Measurements from ENCODE around the gene GRAMD2A.

The GRAMD2A gene

DNA sequence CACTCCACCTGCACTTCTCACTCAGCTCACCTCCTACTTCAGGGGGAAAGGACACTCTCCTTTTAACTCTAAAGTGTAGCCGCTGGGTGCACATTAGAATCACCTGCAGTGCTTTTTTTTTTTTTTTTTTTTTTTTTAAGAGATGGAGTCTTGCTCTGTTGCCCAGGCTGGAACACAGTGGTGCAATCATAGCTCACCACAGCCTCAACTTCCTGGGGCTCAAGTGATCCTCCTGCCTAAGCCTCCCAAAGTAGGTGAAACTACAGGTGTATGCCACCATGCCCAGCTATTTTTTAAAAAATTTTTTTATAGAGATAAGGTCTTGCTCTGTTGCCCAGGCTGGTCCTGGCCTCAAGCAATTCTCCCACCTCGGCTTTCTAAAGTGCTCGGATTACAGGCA is 20.8 kb downstream of the GRAMD2A start:
- Histone ChIP-seq H3K4me3 (ENCODE audit: insufficient read depth, low read length, poor library complexity, severe bottlenecking) (no peak overlapping the region), H3K79me2 (ENCODE audit: insufficient read depth, low read length) (no peaks in the 10 kb centered on the region), H4K20me1 (ENCODE audit: low read depth, low read length) (no peaks in the 10 kb centered on the region), H3K36me3 (ENCODE audit: low read length) (no peaks in the 10 kb centered on the region), H3K4me2 (ENCODE audit: low read depth, low read length, poor library complexity, severe bottlenecking) (no peak overlapping the region), H3F3A (ENCODE audit: insufficient read depth) (no peaks in the 10 kb centered on the region), H2AFZ (ENCODE audit: low read depth, low read length, severe bottlenecking) (no peak overlapping the region), H3K27ac (ENCODE audit: low read depth, low read length) (no peak overlapping the region), H3K27me3 (ENCODE audit: low read length) (no peaks in the 10 kb centered on the region), H3K9me3 (ENCODE audit: insufficient read depth, low read length) (no peaks in the 10 kb centered on the region), H3K9ac (ENCODE audit: low read length) (no peak overlapping the region), H3K9me2 (replicated peaks; ENCODE audit: insufficient read depth, low read length) (no peaks in the 10 kb centered on the region)
- TF ChIP-seq, protein P1, sequence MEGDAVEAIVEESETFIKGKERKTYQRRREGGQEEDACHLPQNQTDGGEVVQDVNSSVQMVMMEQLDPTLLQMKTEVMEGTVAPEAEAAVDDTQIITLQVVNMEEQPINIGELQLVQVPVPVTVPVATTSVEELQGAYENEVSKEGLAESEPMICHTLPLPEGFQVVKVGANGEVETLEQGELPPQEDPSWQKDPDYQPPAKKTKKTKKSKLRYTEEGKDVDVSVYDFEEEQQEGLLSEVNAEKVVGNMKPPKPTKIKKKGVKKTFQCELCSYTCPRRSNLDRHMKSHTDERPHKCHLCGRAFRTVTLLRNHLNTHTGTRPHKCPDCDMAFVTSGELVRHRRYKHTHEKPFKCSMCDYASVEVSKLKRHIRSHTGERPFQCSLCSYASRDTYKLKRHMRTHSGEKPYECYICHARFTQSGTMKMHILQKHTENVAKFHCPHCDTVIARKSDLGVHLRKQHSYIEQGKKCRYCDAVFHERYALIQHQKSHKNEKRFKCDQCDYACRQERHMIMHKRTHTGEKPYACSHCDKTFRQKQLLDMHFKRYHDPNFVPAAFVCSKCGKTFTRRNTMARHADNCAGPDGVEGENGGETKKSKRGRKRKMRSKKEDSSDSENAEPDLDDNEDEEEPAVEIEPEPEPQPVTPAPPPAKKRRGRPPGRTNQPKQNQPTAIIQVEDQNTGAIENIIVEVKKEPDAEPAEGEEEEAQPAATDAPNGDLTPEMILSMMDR (IDR thresholded peaks at IDR 0.05; ENCODE audit: insufficient read depth, low read length, poor library complexity, severe bottlenecking) = no peak

DNA sequence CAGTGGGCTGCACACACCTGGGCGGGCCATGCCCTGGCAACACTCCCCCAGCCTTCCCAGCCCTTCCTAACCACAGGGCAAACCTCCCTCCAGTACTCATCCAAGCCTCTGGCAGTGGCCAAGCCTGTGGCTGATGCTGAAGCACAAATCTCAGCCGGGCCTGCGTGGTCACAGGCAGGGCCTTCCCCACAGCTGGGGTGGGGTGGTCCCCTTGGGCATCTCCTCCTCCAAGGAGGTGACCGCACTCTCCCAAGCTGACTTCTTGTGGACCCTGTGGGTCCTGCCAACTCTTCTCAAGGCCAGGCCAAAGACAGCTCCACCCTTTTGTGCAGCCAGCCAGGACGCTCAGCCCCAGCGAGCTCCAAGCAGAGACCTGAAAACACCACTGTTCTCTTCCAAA is 21.4 kb downstream of the GRAMD2A start:
- Histone ChIP-seq H3F3A (ENCODE audit: insufficient read depth) (no peaks in the 10 kb centered on the region), H3K36me3 (ENCODE audit: low read length) (no peaks in the 10 kb centered on the region), H2AFZ (ENCODE audit: low read depth, low read length, severe bottlenecking) (no peak overlapping the region), H3K79me2 (ENCODE audit: insufficient read depth, low read length) (no peaks in the 10 kb centered on the region), H3K4me2 (ENCODE audit: low read depth, low read length, poor library complexity, severe bottlenecking) (no peak overlapping the region), H3K9ac (ENCODE audit: low read length) (no peak overlapping the region), H3K9me2 (replicated peaks; ENCODE audit: insufficient read depth, low read length) (no peaks in the 10 kb centered on the region), H3K4me3 (ENCODE audit: insufficient read depth, low read length, poor library complexity, severe bottlenecking) (no peak overlapping the region), H3K9me3 (ENCODE audit: insufficient read depth, low read length) (no peaks in the 10 kb centered on the region), H3K27ac (ENCODE audit: low read depth, low read length) (no peak overlapping the region), H4K20me1 (ENCODE audit: low read depth, low read length) (no peaks in the 10 kb centered on the region), H3K27me3 (ENCODE audit: low read length) (no peaks in the 10 kb centered on the region)
- no peak for TF ChIP-seq EZH2phosphoT487 (conservative IDR thresholded peaks at IDR 0.05; ENCODE audit: low read length)
- TF ChIP-seq, protein P1 (IDR thresholded peaks at IDR 0.05; ENCODE audit: insufficient read depth, low read length, poor library complexity, severe bottlenecking) = no peak

DNA sequence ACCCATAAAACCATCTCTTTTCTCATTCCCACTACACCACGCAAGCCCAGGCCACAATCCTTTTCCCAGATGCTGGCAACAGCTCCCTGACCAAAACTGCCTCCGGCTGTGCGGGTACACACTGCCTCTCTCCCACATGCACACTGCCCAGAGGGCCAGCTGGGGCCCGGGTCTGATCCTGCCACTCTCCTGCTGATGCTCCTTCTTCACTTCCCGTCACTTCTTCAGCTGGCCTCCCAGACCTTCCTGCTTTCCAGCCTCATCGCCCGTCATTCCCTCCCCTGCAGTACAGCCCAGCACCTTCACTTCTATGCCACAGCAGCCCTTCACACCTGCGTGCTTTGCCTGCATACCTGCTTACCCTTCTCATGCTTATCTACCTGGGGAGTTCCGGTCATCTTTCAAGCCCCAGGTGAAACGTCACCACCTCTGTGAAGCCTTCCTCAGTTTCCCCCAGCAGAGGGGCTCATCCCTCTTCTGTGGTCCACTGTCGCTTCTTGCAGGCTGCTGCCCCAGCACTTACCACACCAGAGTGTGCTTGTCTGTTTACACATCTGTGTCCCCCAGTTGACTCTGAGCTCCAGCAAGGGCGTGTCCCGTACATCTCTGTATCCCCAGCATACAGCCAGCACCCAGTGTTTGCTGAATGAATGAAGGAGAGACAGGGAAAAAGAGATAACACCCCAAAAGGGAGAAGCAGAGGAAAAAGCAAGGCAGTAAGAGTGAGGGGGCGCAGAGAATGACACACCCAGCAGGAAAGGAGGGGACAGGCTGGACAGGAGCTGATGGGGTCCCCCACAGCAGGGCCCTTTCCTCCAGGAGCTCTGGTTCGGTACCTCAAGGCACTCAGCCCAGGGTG is 22.2 kb downstream of the GRAMD2A start:
- TF ChIP-seq, protein P1 (IDR thresholded peaks at IDR 0.05; ENCODE audit: insufficient read depth, low read length, poor library complexity, severe bottlenecking) = no peak
- no peak for TF ChIP-seq EZH2phosphoT487 (conservative IDR thresholded peaks at IDR 0.05; ENCODE audit: low read length)
- Histone ChIP-seq H3K9me3 (ENCODE audit: insufficient read depth, low read length) (no peaks in the 10 kb centered on the region), H3K27ac (ENCODE audit: low read depth, low read length) (no peak overlapping the region), H3K9me2 (replicated peaks; ENCODE audit: insufficient read depth, low read length) (no peaks in the 10 kb centered on the region), H3K27me3 (ENCODE audit: low read length) (no peaks in the 10 kb centered on the region), H4K20me1 (ENCODE audit: low read depth, low read length) (no peaks in the 10 kb centered on the region), H3K4me2 (ENCODE audit: low read depth, low read length, poor library complexity, severe bottlenecking) (no peak overlapping the region), H3K4me3 (ENCODE audit: insufficient read depth, low read length, poor library complexity, severe bottlenecking) (no peak overlapping the region), H3K9ac (ENCODE audit: low read length) (no peak overlapping the region), H3F3A (ENCODE audit: insufficient read depth) (no peaks in the 10 kb centered on the region), H2AFZ (ENCODE audit: low read depth, low read length, severe bottlenecking) (no peak overlapping the region), H3K79me2 (ENCODE audit: insufficient read depth, low read length) (no peaks in the 10 kb centered on the region), H3K36me3 (ENCODE audit: low read length) (no peaks in the 10 kb centered on the region)

Measured in SU-DHL-6 (cell line).